VCaP (cell line): ENCODE measurements around the gene RHBDL1.
"Not testable (repeated sequence)": the region's sequence is repeated elsewhere in the genome, so short reads cannot be mapped to it uniquely, and the experiment has no call there.

Source experiments
- H3K27ac ChIP-seq: fragments of 450-650 bp; 2 replicates; pipeline ENCODE4 v1.5.1; 2017
- TF ChIP-seq, protein P1 (sequence below): fragments of 450-650 bp; conservative IDR thresholded peaks from 2 replicates; pipeline ENCODE4 v1.5.1; 2017; ENCODE audit warnings: mild to moderate bottlenecking, moderate library complexity

RHBDL1 gene

DNA sequence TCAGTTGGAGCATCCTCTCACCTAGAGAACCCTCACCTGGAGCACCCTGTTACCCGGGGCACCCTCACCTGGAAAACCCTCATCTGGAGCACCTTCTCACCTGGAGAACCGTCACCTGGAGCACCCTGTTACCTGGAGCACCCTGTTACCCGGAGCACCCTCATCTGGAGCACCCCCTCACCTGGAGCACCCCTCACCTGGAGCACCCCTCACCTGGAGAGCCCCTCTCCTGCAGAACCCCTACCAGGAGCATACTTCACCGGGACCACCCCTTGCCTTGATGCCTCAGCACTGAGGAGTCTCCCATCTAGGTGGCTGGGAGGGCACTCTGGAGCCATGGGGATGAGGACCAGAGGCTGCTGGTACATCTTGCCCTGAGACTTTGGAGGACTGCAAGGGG lies 33.5 kb downstream of the RHBDL1 start:
- no peak overlapping the region for H3K27ac ChIP-seq
- TF ChIP-seq, protein P1, sequence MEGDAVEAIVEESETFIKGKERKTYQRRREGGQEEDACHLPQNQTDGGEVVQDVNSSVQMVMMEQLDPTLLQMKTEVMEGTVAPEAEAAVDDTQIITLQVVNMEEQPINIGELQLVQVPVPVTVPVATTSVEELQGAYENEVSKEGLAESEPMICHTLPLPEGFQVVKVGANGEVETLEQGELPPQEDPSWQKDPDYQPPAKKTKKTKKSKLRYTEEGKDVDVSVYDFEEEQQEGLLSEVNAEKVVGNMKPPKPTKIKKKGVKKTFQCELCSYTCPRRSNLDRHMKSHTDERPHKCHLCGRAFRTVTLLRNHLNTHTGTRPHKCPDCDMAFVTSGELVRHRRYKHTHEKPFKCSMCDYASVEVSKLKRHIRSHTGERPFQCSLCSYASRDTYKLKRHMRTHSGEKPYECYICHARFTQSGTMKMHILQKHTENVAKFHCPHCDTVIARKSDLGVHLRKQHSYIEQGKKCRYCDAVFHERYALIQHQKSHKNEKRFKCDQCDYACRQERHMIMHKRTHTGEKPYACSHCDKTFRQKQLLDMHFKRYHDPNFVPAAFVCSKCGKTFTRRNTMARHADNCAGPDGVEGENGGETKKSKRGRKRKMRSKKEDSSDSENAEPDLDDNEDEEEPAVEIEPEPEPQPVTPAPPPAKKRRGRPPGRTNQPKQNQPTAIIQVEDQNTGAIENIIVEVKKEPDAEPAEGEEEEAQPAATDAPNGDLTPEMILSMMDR, result no peak

DNA sequence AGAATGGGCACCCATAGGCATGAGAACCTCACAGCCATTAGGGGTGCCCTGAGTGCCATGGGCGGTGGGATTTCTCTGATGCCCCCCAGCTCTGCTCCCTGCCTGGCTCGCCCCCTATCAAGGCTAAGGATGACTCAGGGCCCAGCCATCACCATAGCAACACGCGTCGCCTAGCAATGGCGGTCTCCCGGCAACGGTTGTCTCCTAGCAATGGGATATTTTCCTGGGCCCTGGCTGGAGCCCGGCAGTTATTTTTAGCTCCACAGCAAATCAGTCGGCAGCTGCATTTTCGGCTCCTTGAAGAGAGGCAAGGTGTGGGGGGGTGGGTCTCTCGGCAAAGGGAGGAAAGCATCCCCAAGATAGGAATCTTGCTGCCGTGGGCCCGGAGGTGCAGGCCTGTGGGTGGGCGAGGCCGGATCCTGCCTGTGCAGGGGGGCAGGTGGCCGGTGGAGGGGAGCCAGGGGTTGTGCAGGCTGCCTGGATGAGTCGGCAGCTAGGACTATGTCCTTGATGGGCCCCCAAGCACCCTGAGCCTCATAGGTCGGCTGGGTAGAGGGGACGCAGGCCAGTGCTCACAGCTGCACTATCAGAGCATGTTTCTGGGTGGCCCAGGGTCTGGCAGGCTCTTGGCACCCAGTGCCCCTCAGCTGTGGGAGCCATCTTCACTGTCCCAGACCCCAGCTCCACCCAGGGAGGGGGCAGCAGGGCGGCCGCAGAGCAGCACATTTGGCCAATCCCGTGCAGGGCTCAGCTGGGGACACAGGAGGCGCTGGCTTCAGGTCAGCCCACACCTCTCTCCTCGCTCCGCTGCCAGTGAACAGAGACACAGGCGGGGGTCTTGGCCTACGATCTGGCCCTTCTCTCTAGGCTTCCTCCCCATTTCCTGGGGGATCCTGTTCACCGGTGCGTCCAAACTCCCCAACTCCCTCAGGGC lies 34.4 kb downstream of the RHBDL1 start:
- TF ChIP-seq, protein P1, result no peak

DNA sequence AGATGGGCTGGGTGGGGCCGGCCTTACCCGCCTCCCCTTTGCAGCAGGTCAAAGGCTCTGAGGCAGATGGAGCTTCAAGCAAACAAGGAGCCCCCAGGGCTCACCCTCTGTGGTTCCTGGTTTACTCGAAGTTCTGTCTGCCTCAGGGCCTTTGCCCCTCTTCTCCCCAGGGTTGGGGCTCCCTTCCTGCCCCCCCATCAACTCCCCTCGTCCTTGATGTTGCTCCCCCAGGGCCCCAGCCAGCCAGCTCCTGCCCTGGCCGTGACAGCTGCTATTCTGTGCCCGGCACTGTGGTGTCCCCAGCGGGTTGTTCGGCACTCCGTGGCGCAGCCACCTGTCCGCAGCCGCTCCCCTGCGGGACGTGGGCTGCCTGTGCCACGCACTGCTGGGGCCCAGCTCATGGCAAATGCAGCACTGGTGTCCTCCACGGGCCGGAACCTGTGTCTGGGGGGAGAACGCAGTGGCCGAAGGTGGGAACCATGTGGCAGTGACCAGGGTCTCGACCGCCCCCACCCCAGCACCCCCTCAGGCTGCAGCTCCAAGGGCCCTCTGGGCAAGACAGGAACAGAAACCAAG lies 35.1 kb downstream of the RHBDL1 start:
- H3K27ac ChIP-seq, result no peak overlapping the region
- TF ChIP-seq, protein P1, result no peak

More for the DNA sequence above, 34.4 kb downstream of the RHBDL1 start:
- H3K27ac ChIP-seq, result no peak overlapping the region

DNA sequence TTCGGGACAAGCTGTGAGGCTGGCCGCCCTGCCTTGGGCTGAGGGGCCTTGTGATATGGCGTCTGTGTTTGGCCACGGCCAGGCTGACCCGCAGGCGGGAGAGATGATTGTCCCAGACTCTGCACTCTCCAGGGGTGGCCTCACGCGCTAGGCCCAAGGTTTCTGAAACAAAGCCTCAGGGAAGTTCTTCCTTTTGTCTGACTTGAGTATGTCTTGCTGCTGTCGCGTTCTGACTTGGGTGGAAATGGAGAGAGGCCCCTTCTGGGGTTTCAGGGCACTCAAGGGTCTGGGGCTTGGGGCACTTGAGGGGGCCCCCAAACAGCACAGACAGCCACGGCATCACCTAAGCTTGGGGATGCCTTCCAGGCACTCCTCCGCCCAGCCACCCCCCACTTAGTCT lies 35.6 kb downstream of the RHBDL1 start:
- H3K27ac ChIP-seq, result no peak overlapping the region
- TF ChIP-seq, protein P1, result no peak

DNA sequence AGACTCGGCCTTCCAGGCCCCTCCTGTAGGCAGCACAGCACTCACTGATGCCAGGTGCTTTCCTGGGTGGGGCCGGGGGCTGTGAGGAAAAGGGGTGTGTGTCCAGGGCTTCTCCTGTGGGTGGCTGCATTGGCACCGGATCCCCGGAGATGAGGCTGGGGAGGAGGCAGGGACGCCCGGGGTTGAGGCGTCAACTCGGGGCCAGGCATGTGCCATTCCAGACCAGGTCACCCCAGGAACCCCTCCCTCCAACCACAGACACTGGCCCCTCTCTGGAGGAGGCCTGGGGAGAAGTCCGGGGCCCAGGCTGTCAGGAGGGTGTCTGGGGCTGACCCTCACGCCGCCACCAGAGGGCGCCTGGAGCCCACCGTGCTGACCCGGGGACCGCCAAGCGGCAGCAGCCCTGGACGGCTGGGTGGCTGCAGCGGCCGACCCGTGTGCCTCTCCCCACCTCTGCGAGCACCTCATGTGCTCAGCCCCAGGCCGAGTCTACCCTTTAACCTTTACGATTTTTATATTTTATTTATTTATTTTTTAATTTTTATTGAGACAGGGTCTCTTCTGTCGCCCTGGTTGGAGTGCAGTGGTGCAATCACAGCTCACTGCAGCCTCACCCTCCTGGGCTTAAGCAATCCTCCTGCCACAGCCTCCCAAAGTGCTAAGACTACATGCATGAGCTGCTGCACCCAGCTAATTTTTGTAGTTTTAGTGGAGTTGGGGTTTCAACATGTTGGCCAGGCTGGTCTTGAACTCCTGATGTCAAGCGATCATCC lies 36.3 kb downstream of the RHBDL1 start:
- TF ChIP-seq, protein P1, result peak; percentile 89
- no peak overlapping the region for H3K27ac ChIP-seq

DNA sequence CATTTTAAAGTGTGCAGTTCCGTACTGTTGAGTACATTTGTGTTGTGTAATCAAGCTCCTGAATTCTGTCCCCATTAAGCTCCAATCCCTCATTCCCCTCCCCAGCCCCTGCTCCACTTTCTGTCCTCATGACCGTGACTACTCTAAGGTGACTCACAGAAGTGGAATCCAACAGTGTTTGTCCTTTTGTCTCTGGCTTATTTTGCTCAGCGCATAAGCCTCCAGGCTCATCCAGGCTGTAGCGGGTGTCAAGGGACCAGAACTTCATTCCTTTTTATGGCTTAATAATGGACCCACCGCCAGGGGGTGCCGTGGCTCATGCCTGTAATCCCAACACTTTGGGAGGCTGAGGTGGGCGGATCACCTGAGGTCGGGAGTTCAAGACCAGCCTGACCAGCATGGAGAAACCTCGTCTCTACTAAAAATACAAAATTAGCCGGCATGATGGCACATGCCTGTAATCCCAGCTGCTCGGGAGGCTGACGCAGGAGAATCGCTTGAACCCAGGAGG lies 37.3 kb downstream of the RHBDL1 start:
- TF ChIP-seq, protein P1, result peak; percentile 37
- H3K27ac ChIP-seq, result not testable (repeated sequence)

DNA sequence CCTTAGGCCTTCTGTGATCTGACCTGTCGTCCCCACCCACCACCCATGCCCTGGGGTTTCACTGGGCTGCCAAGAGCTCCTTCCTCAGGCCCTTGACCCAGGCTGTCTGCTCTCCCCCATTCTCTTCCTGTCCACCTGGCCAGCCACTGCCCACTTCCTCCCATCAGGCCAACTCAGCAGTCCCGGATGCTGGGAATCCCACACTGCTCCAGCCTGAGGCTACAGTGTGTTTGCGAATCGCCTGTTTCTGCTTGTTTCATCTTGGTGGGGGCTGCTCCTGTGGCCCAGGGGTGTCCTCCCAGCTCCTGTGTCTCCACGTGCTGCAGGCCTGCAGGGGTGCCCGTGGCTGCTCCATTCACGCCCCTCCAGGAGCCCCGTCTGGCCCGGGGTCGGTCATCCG lies 38.6 kb downstream of the RHBDL1 start:
- H3K27ac ChIP-seq, result 0 out of 2 replicates have a peak overlapping the region, but pooled peaks have one; percentile 3
- TF ChIP-seq, protein P1, result no peak
